Tibial nerve (tissue), 4 donors: ENCODE results near the gene SOX8. TPM values are rescaled to one million over a fixed set of nuclear protein-coding genes. Genes with fewer than 3 reads are reported as not detected.

ENCODE experiments used
- DNase-seq, 2 donors: peaks; one replicate each; pipeline ENCODE4 v3.0.0-alpha.2; 2019; ENCODE audit warnings: low spot score in 2 of 2
- H3K27ac ChIP-seq, 4 donors: fragments of 200-600 bp; sonication (generic) in 3 of 4; one replicate each; pipeline ENCODE4 v1.5.1; 2017 to 2019; ENCODE audit warnings: mild to moderate bottlenecking in 1 of 4
- H3K27me3 ChIP-seq, 2 donors: fragments of 200-600 bp; sonication (generic) in 1 of 2; one replicate each; pipeline versions ENCODE4 v1.5.1 to v1.6.0; 2017 to 2019
- H3K36me3 ChIP-seq, 3 donors: fragments of 200-600 bp; sonication (generic); one replicate each; pipeline ENCODE4 v1.5.1; 2018 to 2019
- H3K4me1 ChIP-seq, 4 donors: fragments of 200-600 bp; sonication (generic) in 3 of 4; one replicate each; pipeline ENCODE4 v1.5.1; 2017 to 2019
- H3K4me3 ChIP-seq, 4 donors: fragments of 200-600 bp; sonication (generic) in 3 of 4; one replicate each; pipeline ENCODE4 v1.5.1; 2017 to 2019; ENCODE audit warnings: mild to moderate bottlenecking in 1 of 4, moderate library complexity in 1 of 4
- H3K9me3 ChIP-seq, 4 donors: fragments of 200-600 bp; sonication (generic) in 3 of 4; one replicate each; pipeline ENCODE4 v1.5.1; 2017 to 2019
- EP300 ChIP-seq, 2 donors: sonication (generic); formaldehyde crosslinking; IDR thresholded peaks; one replicate each; pipeline ENCODE4 v1.6.1; 2017; ENCODE audit warnings: antibody characterized with exemption in 2 of 2, mild to moderate bottlenecking in 1 of 2
- POLR2A ChIP-seq, 2 donors: fragments of 450-650 bp; IDR thresholded peaks; one replicate each; pipeline ENCODE4 v1.6.1; 2017; ENCODE audit warnings: antibody characterized with exemption in 2 of 2, mild to moderate bottlenecking in 2 of 2, moderate library complexity in 2 of 2
- WGBS, 2 donors: methylation state at CpG; one replicate each; pipeline ENCODE4 v1.1.5; 2018; 5-methylcytosine and 5-hydroxymethylcytosine counted together
- total RNA-seq, 4 donors: library from RNA; depleted of rRNA; stranded (reverse); fragments of >200 nt; gene quantifications; one replicate each; pipeline ENCODE4 v1.1.0, GENCODE V29; 2016
- TF ChIP-seq, protein P1 (sequence below), 5 experiments: fragments of 200-600 bp in 3 of 5; fragments of 450-650 bp in 2 of 5; sonication (generic) in 3 of 5; IDR thresholded peaks; one replicate each; pipeline ENCODE4 v1.5.1; 2016 to 2019; ENCODE audit warnings: antibody characterized with exemption in 5 of 5, mild to moderate bottlenecking in 3 of 5, moderate library complexity in 2 of 5

Gene SOX8
- total RNA-seq, 4 donors from 2014 or later, result 51.3 to 74.5 (median 66.3) TPM

- 93 to 95% methylated on average over 17 of the region's 17 CpGs for WGBS, 2 donors
- Histone ChIP-seq H3K27ac (no peak overlapping the region), H3K4me3 (no peak overlapping the region), H3K9me3 (peaks cover 0 to 26% (median 0%) of the 10 kb centered on the region in 4 donors), H3K36me3 (peaks cover 0 to 72% (median 0%) of the 10 kb centered on the region in 3 donors), H3K4me1 (no peaks in the 10 kb centered on the region), H3K27me3 (no peaks in the 10 kb centered on the region)
- TF ChIP-seq, protein P1, sequence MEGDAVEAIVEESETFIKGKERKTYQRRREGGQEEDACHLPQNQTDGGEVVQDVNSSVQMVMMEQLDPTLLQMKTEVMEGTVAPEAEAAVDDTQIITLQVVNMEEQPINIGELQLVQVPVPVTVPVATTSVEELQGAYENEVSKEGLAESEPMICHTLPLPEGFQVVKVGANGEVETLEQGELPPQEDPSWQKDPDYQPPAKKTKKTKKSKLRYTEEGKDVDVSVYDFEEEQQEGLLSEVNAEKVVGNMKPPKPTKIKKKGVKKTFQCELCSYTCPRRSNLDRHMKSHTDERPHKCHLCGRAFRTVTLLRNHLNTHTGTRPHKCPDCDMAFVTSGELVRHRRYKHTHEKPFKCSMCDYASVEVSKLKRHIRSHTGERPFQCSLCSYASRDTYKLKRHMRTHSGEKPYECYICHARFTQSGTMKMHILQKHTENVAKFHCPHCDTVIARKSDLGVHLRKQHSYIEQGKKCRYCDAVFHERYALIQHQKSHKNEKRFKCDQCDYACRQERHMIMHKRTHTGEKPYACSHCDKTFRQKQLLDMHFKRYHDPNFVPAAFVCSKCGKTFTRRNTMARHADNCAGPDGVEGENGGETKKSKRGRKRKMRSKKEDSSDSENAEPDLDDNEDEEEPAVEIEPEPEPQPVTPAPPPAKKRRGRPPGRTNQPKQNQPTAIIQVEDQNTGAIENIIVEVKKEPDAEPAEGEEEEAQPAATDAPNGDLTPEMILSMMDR (IDR thresholded peaks at IDR 0.05), result no peak
- TF ChIP-seq POLR2A (IDR thresholded peaks at IDR 0.05) (no peak), EP300 (IDR thresholded peaks at IDR 0.05) (no peak)
- DNase-seq, result no peak
Measured at GRCh38 chr16:939941-940340, 41.6 kb upstream of the SOX8 start.

GRCh38 chr16:942436-943060, 39.0 kb upstream of the SOX8 start:
- no peak for DNase-seq
- H3K4me1 ChIP-seq, result no peaks in the 10 kb centered on the region
- peaks cover 0 to 84% (median 0%) of the 10 kb centered on the region in 3 donors for H3K36me3 ChIP-seq
- H3K27me3 ChIP-seq, result no peaks in the 10 kb centered on the region
- TF ChIP-seq, protein P1 (IDR thresholded peaks at IDR 0.05), result no peak
- no peak for TF ChIP-seq POLR2A (IDR thresholded peaks at IDR 0.05)
- no peak for TF ChIP-seq EP300 (IDR thresholded peaks at IDR 0.05)
- WGBS, 2 donors, result 94 to 99% methylated on average over 4 of the region's 4 CpGs
- H3K27ac ChIP-seq, result no peak overlapping the region
- peaks cover 0 to 26% (median 0%) of the 10 kb centered on the region in 4 donors for H3K9me3 ChIP-seq
- no peak overlapping the region for H3K4me3 ChIP-seq

DNA sequence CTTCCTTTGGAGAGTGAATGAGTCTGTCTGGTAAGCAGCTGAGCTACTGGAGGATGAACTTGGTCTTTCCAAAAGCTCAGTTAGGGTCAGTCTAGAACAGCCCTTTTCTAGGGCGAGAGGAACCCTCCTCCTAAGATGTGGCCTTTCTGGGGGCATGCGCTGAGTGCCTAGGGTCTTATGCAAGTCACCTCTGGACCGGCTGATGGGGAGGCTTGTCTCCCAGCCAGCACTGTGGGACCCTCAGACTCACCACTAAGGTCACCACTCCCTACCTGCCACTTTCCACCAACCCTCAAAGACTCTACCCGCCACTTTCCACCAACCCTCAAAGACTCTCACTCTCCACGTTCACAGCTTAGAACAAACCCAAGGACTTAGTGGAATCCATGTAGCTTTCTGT, 37.6 kb upstream of the SOX8 start:
- 97 to 100% methylated on average over 5 of the region's 5 CpGs for WGBS, 2 donors
- Histone ChIP-seq H3K36me3 (peaks cover 0 to 73% (median 0%) of the 10 kb centered on the region in 3 donors), H3K4me3 (no peak overlapping the region), H3K27me3 (no peaks in the 10 kb centered on the region), H3K27ac (no peak overlapping the region), H3K4me1 (no peaks in the 10 kb centered on the region), H3K9me3 (peaks cover 0 to 26% (median 0%) of the 10 kb centered on the region in 4 donors)
- no peak for DNase-seq
- TF ChIP-seq POLR2A (IDR thresholded peaks at IDR 0.05), result no peak
- no peak for TF ChIP-seq EP300 (IDR thresholded peaks at IDR 0.05)
- TF ChIP-seq, protein P1 (IDR thresholded peaks at IDR 0.05), result no peak

- H3K27me3 ChIP-seq, result no peaks in the 10 kb centered on the region
- H3K27ac ChIP-seq, result no peak overlapping the region
- peaks cover 0 to 65% (median 0%) of the 10 kb centered on the region in 3 donors for H3K36me3 ChIP-seq
- TF ChIP-seq, protein P1 (IDR thresholded peaks at IDR 0.05), result no peak
- TF ChIP-seq POLR2A (IDR thresholded peaks at IDR 0.05) (no peak), EP300 (IDR thresholded peaks at IDR 0.05) (no peak)
- DNase-seq, result no peak
- H3K9me3 ChIP-seq, result peaks cover 0 to 24% (median 0%) of the 10 kb centered on the region in 4 donors
- H3K4me1 ChIP-seq, result no peaks in the 10 kb centered on the region
- 88 to 90% methylated on average over 10 of the region's 10 CpGs for WGBS, 2 donors
- no peak overlapping the region for H3K4me3 ChIP-seq
Measured at GRCh38 chr16:945271-946047, 36.1 kb upstream of the SOX8 start.

DNA sequence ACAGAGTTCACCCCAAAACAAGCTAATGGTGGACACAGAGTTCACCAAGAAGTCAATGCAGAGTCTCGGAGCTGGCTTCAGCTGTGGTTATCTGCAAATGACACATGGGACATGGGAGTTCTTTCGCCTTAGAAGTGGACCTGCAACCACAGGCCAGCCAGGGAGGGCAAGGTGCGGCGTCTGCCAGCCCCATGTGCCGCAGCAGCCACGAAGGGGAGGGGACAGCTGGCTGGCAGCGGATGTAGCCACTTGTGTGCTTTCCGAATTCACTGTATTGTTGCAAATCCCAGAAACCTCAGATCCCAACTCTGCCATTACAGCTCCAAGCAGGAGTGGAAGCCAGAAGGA, 35.5 kb upstream of the SOX8 start:
- WGBS, 2 donors, result 84 to 87% methylated on average over 5 to 8 of the region's 8 CpGs
- TF ChIP-seq POLR2A (IDR thresholded peaks at IDR 0.05), result no peak
- TF ChIP-seq EP300 (IDR thresholded peaks at IDR 0.05), result no peak
- TF ChIP-seq, protein P1 (IDR thresholded peaks at IDR 0.05), result no peak
- no peaks in the 10 kb centered on the region for H3K4me1 ChIP-seq
- no peaks in the 10 kb centered on the region for H3K27me3 ChIP-seq
- H3K9me3 ChIP-seq, result peaks cover 0 to 18% (median 0%) of the 10 kb centered on the region in 4 donors
- H3K27ac ChIP-seq, result no peak overlapping the region
- H3K4me3 ChIP-seq, result no peak overlapping the region
- H3K36me3 ChIP-seq, result peaks cover 0 to 60% (median 0%) of the 10 kb centered on the region in 3 donors
- no peak for DNase-seq
